ENCODE measurements around the gene WDR89. TPM values are rescaled to one million over a fixed set of nuclear protein-coding genes. Genes with fewer than 3 reads are reported as not detected.
"Not testable (repeated sequence)": the region's sequence is repeated elsewhere in the genome, so short reads cannot be mapped to it uniquely, and the experiment has no call there.

WDR89 gene
- total RNA-seq, 1 donor from 2014 or later: 15.3 TPM

DNA sequence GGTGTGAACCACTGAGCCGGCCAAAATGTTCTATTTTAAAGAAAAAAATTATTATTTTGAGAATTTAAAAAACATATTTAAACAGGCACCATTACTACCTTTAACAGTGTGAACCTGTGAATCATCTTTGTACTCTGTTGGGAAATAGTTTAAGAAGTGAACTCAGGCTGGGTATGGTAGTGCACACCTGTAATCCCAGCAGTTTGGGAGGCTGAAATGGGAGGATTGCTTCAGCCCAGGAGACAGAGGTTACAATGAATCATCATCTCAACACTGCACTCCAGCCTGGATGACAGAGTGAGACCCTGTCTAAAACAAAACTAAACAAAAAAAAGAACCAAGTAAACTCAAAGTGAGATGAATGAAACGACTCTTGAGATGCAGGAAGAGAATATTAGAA is 3.1 kb upstream of the WDR89 start:
- no peaks in the 10 kb centered on the region for H3K36me3 Mint-ChIP-seq (ENCODE audit: low read depth, unreplicated experiment)
- TF ChIP-seq, protein P1, sequence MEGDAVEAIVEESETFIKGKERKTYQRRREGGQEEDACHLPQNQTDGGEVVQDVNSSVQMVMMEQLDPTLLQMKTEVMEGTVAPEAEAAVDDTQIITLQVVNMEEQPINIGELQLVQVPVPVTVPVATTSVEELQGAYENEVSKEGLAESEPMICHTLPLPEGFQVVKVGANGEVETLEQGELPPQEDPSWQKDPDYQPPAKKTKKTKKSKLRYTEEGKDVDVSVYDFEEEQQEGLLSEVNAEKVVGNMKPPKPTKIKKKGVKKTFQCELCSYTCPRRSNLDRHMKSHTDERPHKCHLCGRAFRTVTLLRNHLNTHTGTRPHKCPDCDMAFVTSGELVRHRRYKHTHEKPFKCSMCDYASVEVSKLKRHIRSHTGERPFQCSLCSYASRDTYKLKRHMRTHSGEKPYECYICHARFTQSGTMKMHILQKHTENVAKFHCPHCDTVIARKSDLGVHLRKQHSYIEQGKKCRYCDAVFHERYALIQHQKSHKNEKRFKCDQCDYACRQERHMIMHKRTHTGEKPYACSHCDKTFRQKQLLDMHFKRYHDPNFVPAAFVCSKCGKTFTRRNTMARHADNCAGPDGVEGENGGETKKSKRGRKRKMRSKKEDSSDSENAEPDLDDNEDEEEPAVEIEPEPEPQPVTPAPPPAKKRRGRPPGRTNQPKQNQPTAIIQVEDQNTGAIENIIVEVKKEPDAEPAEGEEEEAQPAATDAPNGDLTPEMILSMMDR (IDR thresholded peaks at IDR 0.05; ENCODE audit: unreplicated experiment): no peak
- no peaks in the 10 kb centered on the region for H3K27me3 Mint-ChIP-seq (ENCODE audit: unreplicated experiment)
- DNase-seq (ENCODE audit: low spot score): no peak
- H3K4me3 Mint-ChIP-seq (ENCODE audit: unreplicated experiment): no peak overlapping the region
- H3K27ac Mint-ChIP-seq (ENCODE audit: unreplicated experiment): no peak overlapping the region
- H3K9me3 Mint-ChIP-seq (ENCODE audit: unreplicated experiment): no peaks in the 10 kb centered on the region
- peaks cover 2% of the 10 kb centered on the region for H3K4me1 Mint-ChIP-seq (ENCODE audit: unreplicated experiment)

DNA sequence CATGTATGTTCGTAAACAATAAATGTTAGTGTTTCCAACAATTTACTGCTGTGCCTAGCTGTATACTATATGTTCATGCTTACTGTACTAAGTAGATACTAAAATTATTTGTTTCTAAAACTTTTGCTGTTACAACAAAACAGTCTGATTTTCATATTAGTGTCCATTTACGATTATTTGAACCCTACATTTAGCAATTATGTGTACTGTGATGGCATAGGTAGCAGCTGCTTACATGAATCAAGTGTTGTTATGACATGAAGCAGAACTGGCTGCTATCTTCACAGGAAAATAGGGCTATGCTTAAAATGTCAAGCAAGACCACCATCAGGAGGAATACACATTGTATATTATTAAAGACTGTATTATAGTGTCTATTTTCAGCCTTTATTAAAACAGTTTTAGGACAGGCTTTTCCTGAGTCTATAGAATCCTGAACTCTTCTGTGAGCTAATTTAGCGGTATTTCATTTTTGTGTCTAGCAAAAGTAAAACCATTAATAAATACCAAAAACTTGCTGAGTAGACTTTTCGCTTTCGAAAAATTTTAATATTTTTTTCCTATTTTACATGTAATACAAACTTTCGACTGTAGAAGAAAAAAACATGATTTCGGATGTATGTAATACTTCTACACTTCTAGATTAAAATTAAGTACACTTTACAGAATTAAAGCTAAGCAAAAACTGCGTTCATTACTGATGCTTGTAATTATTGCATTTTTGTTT is 1.1 kb upstream of the WDR89 start:
- no peak for DNase-seq (ENCODE audit: low spot score)
- TF ChIP-seq, protein P1 (IDR thresholded peaks at IDR 0.05; ENCODE audit: unreplicated experiment): no peak
- H3K4me1 Mint-ChIP-seq (ENCODE audit: unreplicated experiment): peaks cover 7% of the 10 kb centered on the region
- H3K27me3 Mint-ChIP-seq (ENCODE audit: unreplicated experiment): no peaks in the 10 kb centered on the region
- H3K36me3 Mint-ChIP-seq (ENCODE audit: low read depth, unreplicated experiment): no peaks in the 10 kb centered on the region
- peak overlapping the region; percentile 98 for H3K27ac Mint-ChIP-seq (ENCODE audit: unreplicated experiment)
- no peaks in the 10 kb centered on the region for H3K9me3 Mint-ChIP-seq (ENCODE audit: unreplicated experiment)
- H3K4me3 Mint-ChIP-seq (ENCODE audit: unreplicated experiment): peak overlapping the region; percentile 93

DNA sequence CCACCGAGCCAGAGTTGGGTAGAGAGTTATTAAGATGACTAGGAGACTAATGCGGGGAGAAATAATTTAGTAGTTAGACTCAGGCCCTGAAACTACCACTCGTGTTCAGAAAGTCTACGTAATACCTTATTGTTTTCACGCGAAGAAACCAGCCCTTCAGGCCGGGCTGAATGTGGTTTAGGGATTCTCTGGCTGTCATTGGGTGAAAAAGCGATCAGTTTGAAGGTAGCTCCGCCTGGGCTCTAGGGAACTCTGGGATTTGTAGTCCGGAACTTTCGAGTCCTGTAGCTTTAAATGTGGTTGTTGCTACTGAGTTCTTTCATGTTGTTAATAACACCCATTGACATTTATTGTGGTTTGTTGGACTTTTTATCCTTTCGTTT is 549 bp upstream of the WDR89 start:
- Mint-ChIP-seq H3K27me3 (ENCODE audit: unreplicated experiment) (no peaks in the 10 kb centered on the region), H3K36me3 (ENCODE audit: low read depth, unreplicated experiment) (no peaks in the 10 kb centered on the region), H3K4me1 (ENCODE audit: unreplicated experiment) (peaks cover 7% of the 10 kb centered on the region), H3K9me3 (ENCODE audit: unreplicated experiment) (no peaks in the 10 kb centered on the region), H3K4me3 (ENCODE audit: unreplicated experiment) (peak overlapping the region; percentile 93), H3K27ac (ENCODE audit: unreplicated experiment) (peak overlapping the region; percentile 98)
- peak; percentile 69 for DNase-seq (ENCODE audit: low spot score)
- TF ChIP-seq, protein P1 (IDR thresholded peaks at IDR 0.05; ENCODE audit: unreplicated experiment): no peak

DNA sequence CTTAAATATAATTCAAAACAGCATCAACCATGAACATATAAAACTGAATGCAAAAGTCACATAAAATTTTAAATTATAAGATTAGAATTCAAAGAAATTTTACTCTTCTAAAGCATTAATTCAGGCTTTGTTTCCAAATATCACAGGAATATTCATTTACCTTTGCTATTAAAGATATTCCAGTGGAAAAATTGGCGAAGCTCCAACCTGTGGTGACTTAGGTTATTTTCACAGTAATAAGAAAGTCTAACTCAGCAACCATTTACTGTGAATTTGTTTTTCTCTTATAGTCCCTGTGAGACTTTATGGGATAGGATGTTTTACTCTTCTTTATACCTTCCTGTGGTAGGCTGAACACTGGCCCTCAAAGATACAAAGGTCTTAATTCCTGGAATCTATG is 3.2 kb downstream of the WDR89 start:
- TF ChIP-seq, protein P1 (IDR thresholded peaks at IDR 0.05; ENCODE audit: unreplicated experiment): no peak
- H3K36me3 Mint-ChIP-seq (ENCODE audit: low read depth, unreplicated experiment): peaks cover 22% of the 10 kb centered on the region
- no peaks in the 10 kb centered on the region for H3K9me3 Mint-ChIP-seq (ENCODE audit: unreplicated experiment)
- peaks cover 7% of the 10 kb centered on the region for H3K4me1 Mint-ChIP-seq (ENCODE audit: unreplicated experiment)
- no peak for DNase-seq (ENCODE audit: low spot score)
- no peak overlapping the region for H3K27ac Mint-ChIP-seq (ENCODE audit: unreplicated experiment)
- H3K4me3 Mint-ChIP-seq (ENCODE audit: unreplicated experiment): no peak overlapping the region
- H3K27me3 Mint-ChIP-seq (ENCODE audit: unreplicated experiment): peaks cover 2% of the 10 kb centered on the region

DNA sequence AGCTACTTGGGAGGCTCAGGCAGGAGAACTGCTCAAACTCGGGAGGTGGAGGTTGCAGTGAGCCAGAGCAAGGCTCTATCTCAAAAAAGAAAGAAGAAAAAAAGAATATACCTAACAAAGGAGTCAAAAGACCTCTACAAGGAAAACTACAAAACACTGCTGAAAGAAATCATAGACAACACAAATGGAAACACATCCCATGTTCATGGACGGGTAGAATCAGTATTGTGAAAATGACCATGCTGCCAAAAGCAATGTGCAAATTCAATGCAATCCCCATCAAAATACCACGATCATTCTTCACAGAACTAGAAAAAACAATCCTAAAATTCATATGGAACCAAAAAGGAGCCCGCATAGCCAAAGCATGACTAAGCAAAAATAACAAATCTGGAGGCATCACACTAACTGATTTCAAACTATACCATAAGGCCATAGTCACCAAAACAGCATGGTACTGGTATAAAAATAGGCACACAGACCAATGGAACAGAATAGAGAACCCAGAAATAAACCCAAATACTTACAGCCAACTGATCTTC is 5.5 kb downstream of the WDR89 start:
- DNase-seq (ENCODE audit: low spot score); H3K4me1 Mint-ChIP-seq (ENCODE audit: unreplicated experiment); H3K4me3 Mint-ChIP-seq (ENCODE audit: unreplicated experiment); H3K9me3 Mint-ChIP-seq (ENCODE audit: unreplicated experiment); H3K27me3 Mint-ChIP-seq (ENCODE audit: unreplicated experiment); H3K27ac Mint-ChIP-seq (ENCODE audit: unreplicated experiment): not testable (repeated sequence)
- H3K36me3 Mint-ChIP-seq (ENCODE audit: low read depth, unreplicated experiment): peaks cover 22% of the 10 kb centered on the region
